Measurements from ENCODE around the gene TEX29. TPM values are rescaled to one million over a fixed set of nuclear protein-coding genes. Genes with fewer than 3 reads are reported as not detected.

TEX29 gene
- total RNA-seq, 1 donor from 2014 or later = 0.81 TPM

DNA sequence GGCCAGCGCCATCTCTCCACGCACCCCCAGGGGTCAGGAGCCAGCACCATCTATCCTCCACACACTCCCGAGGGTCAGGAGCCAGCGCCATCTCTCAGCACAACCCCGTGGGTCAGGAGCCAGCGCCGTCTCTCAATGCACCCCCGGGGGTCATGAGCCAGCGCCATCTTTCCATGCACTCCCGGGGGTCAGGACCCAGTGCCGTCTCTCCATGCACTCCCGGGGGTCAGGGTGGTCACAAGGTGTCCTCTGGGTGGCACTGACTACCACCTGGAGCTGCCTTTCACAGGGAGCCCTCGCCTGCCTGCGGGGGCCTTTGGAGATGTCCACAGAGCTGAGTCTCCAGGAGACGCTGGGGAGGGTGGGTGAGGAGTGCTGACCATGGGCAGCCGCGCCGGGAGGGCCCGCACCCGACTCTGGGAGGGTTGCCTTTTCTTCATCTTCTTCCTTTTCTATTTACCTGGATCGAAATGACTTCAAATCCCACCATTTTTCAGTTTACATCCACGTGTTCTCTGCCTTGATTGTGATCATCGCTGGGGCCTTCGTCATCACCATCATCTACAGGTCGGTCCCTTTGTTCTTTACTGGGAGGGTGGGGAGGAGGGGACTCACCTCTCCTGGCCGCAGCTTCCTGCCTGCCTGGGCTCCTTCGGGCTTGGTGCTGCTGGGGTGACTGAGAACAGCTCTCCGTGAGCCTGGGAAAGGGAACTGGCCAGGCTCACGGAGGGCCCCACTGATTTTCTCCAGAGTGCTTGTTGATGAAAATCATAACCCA is 19.1 kb downstream of the TEX29 start:
- no peak for ATAC-seq
- DNase-seq = no peak
- H3K4me1 ChIP-seq = no peaks in the 10 kb centered on the region
- intact Hi-C loops (cut with DNase I) = no loop called here
- H3K36me3 ChIP-seq = no peaks in the 10 kb centered on the region
- H3K9me3 ChIP-seq = no peaks in the 10 kb centered on the region
- no peak overlapping the region for H3K4me3 ChIP-seq
- H3K27me3 ChIP-seq = no peaks in the 10 kb centered on the region
- no peak overlapping the region for H3K27ac ChIP-seq
- TF ChIP-seq CTCF (IDR thresholded peaks at IDR 0.05) = no peak

DNA sequence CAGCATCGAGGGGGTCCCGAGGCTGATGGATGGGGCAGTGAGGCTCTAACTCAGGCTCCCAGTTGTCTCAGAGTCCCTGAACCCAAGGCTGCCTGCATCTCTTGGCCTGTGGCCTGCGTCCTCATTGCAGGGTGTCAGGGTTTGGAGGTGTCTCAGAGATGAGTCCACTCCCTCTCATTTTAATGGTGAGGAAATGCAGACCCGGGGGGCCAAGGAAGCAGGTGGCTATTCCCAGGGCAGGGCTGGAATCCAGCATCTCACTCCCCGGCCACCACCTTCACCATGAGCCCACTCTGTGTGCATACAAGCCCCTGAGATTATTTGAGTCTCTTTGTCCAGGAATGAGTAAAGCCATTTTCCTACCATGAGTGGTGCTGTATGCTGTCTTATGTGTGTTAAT is 21.4 kb downstream of the TEX29 start:
- no peak for DNase-seq
- Histone ChIP-seq H3K27ac (no peak overlapping the region), H3K27me3 (no peaks in the 10 kb centered on the region), H3K9me3 (no peaks in the 10 kb centered on the region), H3K36me3 (no peaks in the 10 kb centered on the region), H3K4me1 (no peaks in the 10 kb centered on the region), H3K4me3 (no peak overlapping the region)
- intact Hi-C loops (cut with DNase I) = no loop called here
- TF ChIP-seq CTCF (IDR thresholded peaks at IDR 0.05) = no peak
- ATAC-seq = no peak

DNA sequence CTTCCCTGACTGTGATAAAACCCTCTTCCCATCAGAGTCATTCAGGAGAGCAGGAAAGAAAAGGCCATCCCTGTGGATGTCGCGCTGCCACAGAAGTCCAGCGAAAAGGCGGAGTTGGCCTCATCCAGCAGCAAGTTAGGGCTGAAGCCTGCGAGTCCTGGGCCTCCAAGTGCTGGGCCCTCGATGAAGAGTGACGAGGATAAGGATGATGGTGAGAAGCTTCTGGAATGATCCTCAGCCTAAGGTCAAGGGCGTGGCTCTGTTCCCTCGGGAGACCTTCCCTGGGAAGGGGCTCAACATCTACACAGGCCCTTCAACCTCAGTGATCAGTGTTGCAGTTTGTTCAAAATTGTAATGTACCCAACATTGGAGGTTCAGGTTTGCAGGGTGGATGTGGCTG is 22.3 kb downstream of the TEX29 start:
- no peaks in the 10 kb centered on the region for H3K4me1 ChIP-seq
- no peaks in the 10 kb centered on the region for H3K27me3 ChIP-seq
- ATAC-seq = no peak
- H3K27ac ChIP-seq = no peak overlapping the region
- no peaks in the 10 kb centered on the region for H3K9me3 ChIP-seq
- intact Hi-C loops (cut with DNase I) = no loop called here
- no peaks in the 10 kb centered on the region for H3K36me3 ChIP-seq
- H3K4me3 ChIP-seq = no peak overlapping the region
- TF ChIP-seq CTCF (IDR thresholded peaks at IDR 0.05) = no peak
- no peak for DNase-seq

- Histone ChIP-seq H3K36me3 (no peaks in the 10 kb centered on the region), H3K9me3 (no peaks in the 10 kb centered on the region), H3K27ac (no peak overlapping the region), H3K4me3 (no peak overlapping the region), H3K27me3 (no peaks in the 10 kb centered on the region), H3K4me1 (no peaks in the 10 kb centered on the region)
- intact Hi-C loops (cut with DNase I) = no loop called here
- DNase-seq (no peak), ATAC-seq (no peak)
- no peak for TF ChIP-seq CTCF (IDR thresholded peaks at IDR 0.05)
Measured at GRCh38 chr13:111343186-111343805, 22.9 kb downstream of the TEX29 start.

GRCh38 chr13:111344471-111345191 is 24.2 kb downstream of the TEX29 start:
- H3K4me3 ChIP-seq = no peak overlapping the region
- H3K4me1 ChIP-seq = no peaks in the 10 kb centered on the region
- TF ChIP-seq CTCF (IDR thresholded peaks at IDR 0.05) = peak; percentile 45
- no peak overlapping the region for H3K27ac ChIP-seq
- no peaks in the 10 kb centered on the region for H3K27me3 ChIP-seq
- DNase-seq (peak; percentile 89), ATAC-seq (peak; percentile 97)
- intact Hi-C loops (cut with DNase I) = no loop called here
- H3K36me3 ChIP-seq = no peaks in the 10 kb centered on the region
- no peaks in the 10 kb centered on the region for H3K9me3 ChIP-seq

All from upper lobe of right lung (tissue), 1 donor.